ENCODE measurements around the gene LRRC66. TPM values are rescaled to one million over a fixed set of nuclear protein-coding genes. Genes with fewer than 3 reads are reported as not detected.
A peak's percentile ranks its signal among the peaks of the same experiment; 100 is the strongest.

LRRC66 gene
- total RNA-seq (2014; rRNA removed; shearing (Covaris generic)): not detected in 2 replicates

GRCh38 chr4:52019936-52020657, at the start of gene LRRC66:
Gene LRRC66, minus strand, starts transcription at chr4:52020363. Its CDS starts 2,750 bp downstream, at chr4:52017613.
- in situ Hi-C loops (cut with HindIII; ENCODE audit: low sequenced_read_pairs): no loop called here
- DNase-seq (ENCODE audit: low spot score): no peak

DNA sequence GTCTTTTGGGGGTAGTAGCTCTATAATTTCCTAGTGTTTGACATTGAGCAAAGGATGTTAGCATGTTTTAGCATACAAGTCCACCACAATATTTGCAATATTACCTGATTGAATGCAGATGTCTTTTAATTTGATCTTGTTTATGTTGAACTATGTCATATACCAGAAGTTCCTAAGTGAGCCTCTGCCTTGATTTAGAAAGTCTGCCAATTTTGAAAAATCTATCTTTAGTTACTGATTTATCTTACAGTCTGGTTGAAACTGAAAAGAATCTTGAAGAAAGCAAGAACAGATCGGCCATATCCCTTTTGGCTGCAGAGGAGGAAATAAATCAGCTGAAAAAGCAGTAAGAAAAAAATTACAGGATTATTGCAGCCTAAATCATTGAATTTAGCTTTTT, 49.4 kb upstream of the LRRC66 start:
- in situ Hi-C loops (cut with HindIII; ENCODE audit: low sequenced_read_pairs): no loop called here
- DNase-seq (ENCODE audit: low spot score): no peak

GRCh38 chr4:52059372-52059771, 39.2 kb upstream of the LRRC66 start:
- no peak for DNase-seq (ENCODE audit: low spot score)
- in situ Hi-C loops (cut with HindIII; ENCODE audit: low sequenced_read_pairs): no loop called here

DNA sequence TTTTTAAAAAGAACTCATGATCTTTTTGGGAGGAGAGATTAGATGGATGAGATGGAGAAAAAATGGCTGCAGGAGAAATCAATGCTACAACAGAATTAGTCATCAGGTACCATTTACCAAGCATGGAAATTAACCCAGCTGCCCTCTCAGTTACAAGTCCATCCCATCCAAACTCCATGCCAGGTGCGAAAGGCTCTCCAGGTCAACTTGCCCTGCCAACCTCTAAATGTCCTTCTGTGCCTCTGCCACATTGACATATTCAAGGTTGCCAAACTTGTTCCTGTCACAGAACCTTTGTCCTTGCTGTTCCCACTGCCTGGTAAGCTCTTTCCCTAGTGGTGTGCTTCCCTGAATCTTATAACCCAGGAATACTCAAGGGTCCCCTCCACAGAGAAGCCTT, 38.1 kb upstream of the LRRC66 start:
- DNase-seq (ENCODE audit: low spot score): no peak
- in situ Hi-C loops (cut with HindIII; ENCODE audit: low sequenced_read_pairs): no loop called here

GRCh38 chr4:52057196-52057595, 37.0 kb upstream of the LRRC66 start:
- DNase-seq (ENCODE audit: low spot score): no peak
- in situ Hi-C loops (cut with HindIII; ENCODE audit: low sequenced_read_pairs): no loop called here

DNA sequence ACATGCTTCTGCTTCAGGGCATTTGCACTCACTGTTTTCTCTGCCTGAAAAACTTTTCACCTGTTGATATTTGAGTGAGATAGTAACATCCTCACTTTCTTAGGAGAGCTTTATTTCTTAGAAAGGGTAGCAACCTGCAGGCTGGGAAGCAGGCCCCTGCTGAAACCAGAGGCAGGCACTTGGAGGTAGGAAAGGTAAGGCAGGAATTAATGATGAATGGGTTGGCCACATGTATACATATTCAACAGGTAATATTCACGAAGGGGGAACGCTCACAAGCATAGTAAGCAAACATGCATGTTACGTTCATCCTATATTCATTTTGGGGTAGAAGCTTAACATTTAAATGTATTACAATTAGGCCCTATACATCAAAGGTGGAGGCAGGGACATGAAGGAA, 34.1 kb upstream of the LRRC66 start:
- in situ Hi-C loops (cut with HindIII; ENCODE audit: low sequenced_read_pairs): no loop called here
- DNase-seq (ENCODE audit: low spot score): no peak

GRCh38 chr4:52052475-52052780, 32.3 kb upstream of the LRRC66 start:
- no peak for DNase-seq (ENCODE audit: low spot score)
- in situ Hi-C loops (cut with HindIII; ENCODE audit: low sequenced_read_pairs): no loop called here

- in situ Hi-C loops (cut with HindIII; ENCODE audit: low sequenced_read_pairs): no loop called here
- DNase-seq (ENCODE audit: low spot score): peak; percentile 53
These were observed 31.7 kb upstream of the LRRC66 start for GRCh38 chr4:52051615-52052474.

DNA sequence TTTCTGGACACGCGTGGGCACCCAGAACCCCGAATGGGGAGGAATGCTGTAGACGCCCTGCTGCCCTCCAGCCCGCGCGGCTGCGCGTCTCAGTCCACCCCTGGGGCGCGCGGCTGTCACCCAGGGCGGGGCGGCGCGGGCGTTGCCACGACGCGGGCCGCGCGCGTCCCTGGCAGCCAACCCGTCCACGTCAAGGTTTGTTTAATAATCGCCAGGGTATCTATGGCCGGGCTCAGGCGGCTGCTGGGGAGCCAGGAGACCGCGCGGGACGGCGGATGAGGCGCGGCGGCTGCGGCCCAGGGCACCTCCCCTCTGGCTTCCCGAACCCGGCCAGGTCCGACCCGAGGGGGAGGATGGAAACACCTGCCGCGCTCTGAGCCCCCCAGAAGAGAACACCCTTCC, 31.1 kb upstream of the LRRC66 start, which contains the start of gene SPATA18:
Gene SPATA18, plus strand, starts transcription at position 92 of the 402 bp plus-strand sequence. CDS start 401 bp downstream, outside the sequence.
- in situ Hi-C loops (cut with HindIII; ENCODE audit: low sequenced_read_pairs): no loop called here
- no peak for DNase-seq (ENCODE audit: low spot score)

- no peak for DNase-seq (ENCODE audit: low spot score)
- in situ Hi-C loops (cut with HindIII; ENCODE audit: low sequenced_read_pairs): no loop called here
These were observed 29.1 kb upstream of the LRRC66 start for GRCh38 chr4:52049266-52049665.

DNA sequence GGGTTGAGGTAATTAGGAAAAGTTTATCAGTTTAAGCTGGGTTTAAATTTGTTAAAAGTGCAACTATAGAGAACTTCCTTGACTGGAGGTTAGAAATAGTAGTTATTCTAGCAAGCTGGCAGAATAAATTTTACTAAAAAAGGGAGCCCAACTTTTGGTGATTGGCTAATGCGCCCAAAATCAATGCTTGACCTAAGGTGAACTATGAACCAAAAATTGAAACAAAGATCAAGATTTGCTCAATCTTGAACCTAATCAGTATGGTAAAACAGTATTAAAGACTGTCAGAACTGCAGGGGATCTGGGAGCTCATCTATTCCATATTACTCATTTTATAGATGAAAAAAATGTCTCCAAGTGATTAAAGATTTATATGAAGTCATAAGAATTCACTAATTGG, 24.9 kb upstream of the LRRC66 start:
- no peak for DNase-seq (ENCODE audit: low spot score)
- in situ Hi-C loops (cut with HindIII; ENCODE audit: low sequenced_read_pairs): no loop called here

- in situ Hi-C loops (cut with HindIII; ENCODE audit: low sequenced_read_pairs): no loop called here
- peak; percentile 78 for DNase-seq (ENCODE audit: low spot score)
These were observed 18.1 kb upstream of the LRRC66 start, which contains the start of gene SGCB for GRCh38 chr4:52038103-52038912. Gene SGCB, minus strand, starts transcription at chr4:52038299. Its CDS starts 40 bp downstream, at chr4:52038259.

DNA sequence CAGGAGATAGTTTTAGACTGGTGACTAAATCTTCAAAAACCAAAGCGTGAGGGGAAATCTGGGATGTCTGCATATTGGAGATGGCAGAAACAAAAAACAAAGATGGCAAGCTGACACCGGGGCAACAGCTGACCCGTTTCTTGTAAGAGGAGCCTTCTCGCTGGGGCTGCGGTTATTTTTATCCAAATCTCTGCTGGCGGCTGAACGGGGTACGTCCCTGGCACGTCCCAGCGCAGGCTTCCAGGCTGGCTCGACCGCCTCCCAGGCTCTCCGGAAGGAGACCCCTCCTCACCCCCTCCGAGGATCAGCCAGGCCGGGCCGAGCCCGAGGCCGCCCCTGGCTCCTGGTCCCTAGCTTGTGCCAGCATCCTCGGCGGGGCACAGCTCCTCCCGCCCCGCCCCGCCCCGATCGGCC, 17.5 kb upstream of the LRRC66 start:
- DNase-seq (ENCODE audit: low spot score): peak; percentile 76
- in situ Hi-C loops (cut with HindIII; ENCODE audit: low sequenced_read_pairs): no loop called here

DNA sequence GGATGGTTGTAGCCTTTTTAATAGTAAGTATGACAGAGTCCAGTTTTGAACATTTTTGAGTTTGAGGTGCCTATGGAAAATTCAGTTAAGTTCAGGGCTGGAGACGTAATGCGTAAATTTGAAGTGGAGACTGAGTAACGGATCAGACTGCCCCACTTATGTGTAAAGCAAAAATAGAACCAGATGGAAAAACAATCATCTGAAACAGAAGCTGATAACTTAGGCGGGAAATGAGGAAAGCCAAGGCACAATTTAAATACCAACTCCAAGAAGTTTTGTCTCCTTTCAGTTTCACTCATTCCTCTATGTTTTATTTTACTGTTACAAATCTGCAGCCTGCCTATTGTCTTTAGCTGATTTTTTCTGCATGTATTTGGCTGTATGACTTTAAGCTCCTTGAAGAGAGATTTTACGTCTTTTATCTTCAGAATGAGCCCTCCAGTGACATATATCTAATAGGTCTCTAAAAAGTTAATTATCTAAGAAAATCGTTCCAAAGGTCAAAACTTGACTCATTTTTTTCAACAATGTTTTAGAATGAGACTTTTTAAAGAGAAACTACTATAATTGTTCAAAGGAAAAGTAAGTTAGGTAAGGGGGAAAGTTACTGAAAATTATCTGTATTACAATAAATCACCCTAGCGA, 16.8 kb upstream of the LRRC66 start:
- DNase-seq (ENCODE audit: low spot score): peak; percentile 14
- in situ Hi-C loops (cut with HindIII; ENCODE audit: low sequenced_read_pairs): no loop called here

DNA sequence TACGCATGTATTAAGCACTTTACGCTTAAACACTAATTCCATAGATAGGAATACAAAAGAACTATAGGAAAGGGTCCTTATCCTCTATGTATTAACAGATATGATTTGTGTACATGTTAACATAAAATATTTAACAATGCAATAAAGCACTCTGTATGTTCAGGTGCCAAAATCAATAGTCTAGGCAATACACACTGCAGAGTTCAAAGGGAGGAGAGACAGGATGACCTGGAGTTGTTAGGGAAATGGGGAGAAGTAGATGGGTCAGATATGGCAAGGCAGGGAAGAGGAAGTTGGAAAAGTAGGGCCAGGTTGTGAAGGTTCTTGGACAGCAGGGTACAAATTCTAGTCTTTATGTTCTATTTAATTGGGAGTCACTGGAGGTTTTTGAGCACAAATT, 15.0 kb upstream of the LRRC66 start:
- in situ Hi-C loops (cut with HindIII; ENCODE audit: low sequenced_read_pairs): no loop called here
- DNase-seq (ENCODE audit: low spot score): no peak

DNA sequence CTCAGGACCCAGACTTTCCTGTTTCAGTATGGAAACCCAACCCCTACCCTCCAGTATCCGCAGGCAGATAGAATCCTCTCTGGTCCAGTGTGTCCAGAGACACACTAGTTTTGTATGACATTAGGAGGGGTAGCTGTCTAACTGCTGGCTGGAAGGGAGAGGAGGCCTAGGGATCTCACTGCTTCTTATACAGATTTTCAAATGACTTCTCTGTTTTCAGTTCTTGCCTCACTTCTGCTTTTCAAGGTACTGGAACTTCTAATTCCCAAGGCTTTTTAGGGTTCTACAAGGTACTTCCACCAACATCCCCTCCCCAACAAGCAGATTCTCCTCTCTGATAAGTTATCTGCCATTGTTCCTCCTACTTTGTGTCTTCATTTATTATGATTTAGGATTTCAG, 11.8 kb upstream of the LRRC66 start:
- no peak for DNase-seq (ENCODE audit: low spot score)
- in situ Hi-C loops (cut with HindIII; ENCODE audit: low sequenced_read_pairs): no loop called here

DNA sequence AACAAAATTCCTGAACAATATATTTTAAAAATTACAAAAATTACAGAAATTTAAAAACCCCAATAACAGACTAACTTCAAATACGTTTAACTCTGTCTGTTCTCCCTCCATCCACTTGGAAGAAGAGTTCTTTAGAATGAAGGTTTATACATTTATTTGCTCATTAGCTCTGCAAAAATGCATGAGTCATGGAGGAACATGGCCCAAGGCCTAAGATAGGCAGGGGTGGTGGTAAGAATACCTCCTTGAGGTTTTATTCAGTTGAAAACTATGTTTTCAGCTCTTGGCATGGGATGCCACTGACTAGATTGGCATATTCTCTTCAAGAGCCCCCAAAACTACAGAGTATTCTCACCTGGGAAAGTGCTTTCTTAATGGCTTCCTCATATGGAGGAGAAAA, 8.8 kb upstream of the LRRC66 start:
- in situ Hi-C loops (cut with HindIII; ENCODE audit: low sequenced_read_pairs): no loop called here
- DNase-seq (ENCODE audit: low spot score): no peak

DNA sequence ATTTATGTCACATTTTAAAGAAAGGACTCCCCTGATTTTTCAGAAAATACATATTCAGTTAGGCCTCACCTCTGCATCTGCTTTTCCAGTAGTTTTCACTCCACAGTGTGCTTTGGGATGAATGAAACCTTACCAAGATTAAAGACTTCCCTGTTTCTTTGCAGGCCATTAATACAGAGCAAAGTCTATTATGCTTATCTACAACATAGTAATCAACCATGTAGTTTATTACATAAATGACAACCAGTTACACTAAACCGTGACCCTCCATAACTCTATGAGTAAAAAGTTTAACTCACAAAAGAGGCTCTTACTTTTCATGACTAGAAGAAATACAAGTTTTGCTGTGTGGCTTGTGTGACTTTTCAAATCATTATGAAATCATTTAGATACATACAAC, 2.3 kb downstream of the LRRC66 start:
- no peak for DNase-seq (ENCODE audit: low spot score)
- in situ Hi-C loops (cut with HindIII; ENCODE audit: low sequenced_read_pairs): no loop called here

DNA sequence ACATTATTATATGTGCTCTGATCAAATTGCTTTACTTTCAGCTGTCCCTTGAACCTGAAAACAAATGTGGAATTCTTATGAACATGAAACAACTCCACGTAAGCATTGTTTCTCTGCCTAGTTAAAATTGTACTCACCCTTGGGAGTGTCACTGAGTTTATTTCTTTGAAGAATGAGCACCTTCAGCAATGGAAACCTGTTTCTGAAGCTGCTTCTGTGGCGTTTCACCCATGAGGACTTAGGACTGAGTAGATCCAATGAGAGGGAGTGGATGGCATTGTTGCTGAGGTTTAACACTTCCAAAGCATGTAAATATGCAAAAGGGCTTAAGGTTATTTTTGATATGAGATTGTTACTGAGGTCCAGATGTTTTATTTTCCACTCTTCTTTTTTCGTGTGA, 3.2 kb downstream of the LRRC66 start:
- no peak for DNase-seq (ENCODE audit: low spot score)
- in situ Hi-C loops (cut with HindIII; ENCODE audit: low sequenced_read_pairs): no loop called here

Data from G401 (cell line).